PFSK-1 (cell line): ENCODE measurements around the gene RAD1.

Experiments
- FOXP2 ChIP-seq: optimal IDR thresholded peaks from 2 replicates; pipeline ENCODE3; 2011; ENCODE audit warnings: borderline replicate concordance, control low read depth, inconsistent platforms; ENCODE audit not compliant: insufficient read depth; ENCODE audit errors: extremely low read length, extremely low read depth
- POLR2AphosphoS5 ChIP-seq: IDR thresholded peaks from 2 replicates; pipeline ENCODE4 v1.6.1; 2012; ENCODE audit warnings: low read depth, mild to moderate bottlenecking, control low read depth, low read length, moderate library complexity
- REST ChIP-seq, 2 experiments: IDR thresholded peaks; 2 replicates each; pipeline versions ENCODE4 v1.6.1 to v1.8.0; 2011 to 2012; ENCODE audit warnings: low read depth in 2 of 2, low read length in 2 of 2, control low read depth in 1 of 2, inconsistent platforms in 1 of 2, mild to moderate bottlenecking in 1 of 2, moderate library complexity in 1 of 2; ENCODE audit not compliant: insufficient read depth in 1 of 2
- SIN3A ChIP-seq: IDR thresholded peaks from 2 replicates; pipeline ENCODE4 v1.6.1; 2012; ENCODE audit warnings: mild to moderate bottlenecking, low read length, moderate library complexity, borderline replicate concordance; ENCODE audit not compliant: insufficient read depth
- TAF1 ChIP-seq: IDR thresholded peaks from 2 replicates; pipeline ENCODE4 v1.6.1; 2012; ENCODE audit warnings: low read length, control low read depth, borderline replicate concordance; ENCODE audit not compliant: insufficient read depth

RAD1 gene

GRCh38 chr5:34867660-34868059 is 47.6 kb downstream of the RAD1 start:
- TF ChIP-seq POLR2AphosphoS5 (no peak), FOXP2 (no peak), SIN3A (no peak), REST (IDR thresholded peaks at IDR 0.05; ENCODE audit: insufficient read depth in 1 of 2, low read depth in 2 of 2, low read length in 2 of 2) (no peak), TAF1 (no peak)

- no peak for TF ChIP-seq FOXP2
- TF ChIP-seq TAF1: no peak
- no peak for TF ChIP-seq REST (IDR thresholded peaks at IDR 0.05; ENCODE audit: insufficient read depth in 1 of 2, low read depth in 2 of 2, low read length in 2 of 2)
- TF ChIP-seq POLR2AphosphoS5: no peak
- no peak for TF ChIP-seq SIN3A
These were observed 48.3 kb downstream of the RAD1 start for GRCh38 chr5:34866989-34867471.

- TF ChIP-seq POLR2AphosphoS5 (no peak), TAF1 (no peak), SIN3A (no peak)
These were observed 50.2 kb downstream of the RAD1 start for GRCh38 chr5:34865091-34865490.

- TF ChIP-seq TAF1 (no peak), SIN3A (no peak), FOXP2 (no peak), REST (IDR thresholded peaks at IDR 0.05; ENCODE audit: insufficient read depth in 1 of 2, low read depth in 2 of 2, low read length in 2 of 2) (no peak), POLR2AphosphoS5 (no peak)
These were observed 51.4 kb downstream of the RAD1 start for GRCh38 chr5:34863946-34864345.

- TF ChIP-seq POLR2AphosphoS5: no peak
- TF ChIP-seq FOXP2: no peak
- no peak for TF ChIP-seq SIN3A
- no peak for TF ChIP-seq TAF1
- no peak for TF ChIP-seq REST (IDR thresholded peaks at IDR 0.05; ENCODE audit: insufficient read depth in 1 of 2, low read depth in 2 of 2, low read length in 2 of 2)
These were observed 56.1 kb downstream of the RAD1 start for GRCh38 chr5:34859253-34859652.
